IPS-11a (cell line): ENCODE results near the gene SCARB1.

ENCODE experiments used
- H3K4me3 ChIP-seq: one replicate; pipeline ENCODE4 v1.5.1; 2013; ENCODE audit warnings: low read depth, low read length, control low read depth

The SCARB1 gene

GRCh38 chr12:124736115-124737039 lies 127.3 kb downstream of the SCARB1 start:
- H3K4me3 ChIP-seq = no peak overlapping the region

- no peak overlapping the region for H3K4me3 ChIP-seq
Observed at GRCh38 chr12:124734224-124734788, 129.4 kb downstream of the SCARB1 start.

- H3K4me3 ChIP-seq = no peak overlapping the region
Observed at GRCh38 chr12:124733086-124733485, 130.6 kb downstream of the SCARB1 start.

- H3K4me3 ChIP-seq = no peak overlapping the region
Observed at GRCh38 chr12:124732275-124733075, 131.2 kb downstream of the SCARB1 start.

- H3K4me3 ChIP-seq = no peak overlapping the region
Observed at GRCh38 chr12:124731869-124732268, 131.8 kb downstream of the SCARB1 start.

- H3K4me3 ChIP-seq = no peak overlapping the region
Observed at GRCh38 chr12:124730455-124730932, 133.2 kb downstream of the SCARB1 start.

GRCh38 chr12:124727922-124728321 lies 135.7 kb downstream of the SCARB1 start:
- no peak overlapping the region for H3K4me3 ChIP-seq

- no peak overlapping the region for H3K4me3 ChIP-seq
Observed at GRCh38 chr12:124727264-124727800, 136.3 kb downstream of the SCARB1 start.
